Activated CD4-positive, alpha-beta T cell treated with anti-CD3 and anti-CD28 coated beads, Interleukin-2, amount 10 ng/mL, durations not matched to agents 24 days and 14 days (primary cell): ENCODE data around the gene NDRG3. TPM values are rescaled to one million over a fixed set of nuclear protein-coding genes. Genes with fewer than 3 reads are reported as not detected.

Source experiments
- DNase-seq: peaks from one replicate; pipeline ENCODE4 v3.0.0; 2022
- H3K27ac Mint-ChIP-seq: one replicate; pipeline ENCODE4 v1.8.0; 2022; ENCODE audit warnings: mild to moderate bottlenecking, mixed read lengths
- H3K27me3 Mint-ChIP-seq: one replicate; pipeline ENCODE4 v1.8.0; 2022; ENCODE audit warnings: mixed read lengths
- H3K36me3 Mint-ChIP-seq: one replicate; pipeline ENCODE4 v1.8.0; 2022; ENCODE audit warnings: low read depth, mild to moderate bottlenecking, mixed read lengths
- H3K4me1 Mint-ChIP-seq: one replicate; pipeline ENCODE4 v1.8.0; 2021; ENCODE audit warnings: mixed read lengths
- H3K4me3 Mint-ChIP-seq: one replicate; pipeline ENCODE4 v1.8.0; 2022; ENCODE audit warnings: mild to moderate bottlenecking, moderate library complexity, mixed read lengths
- H3K9me3 Mint-ChIP-seq: one replicate; pipeline ENCODE4 v1.8.0; 2021; ENCODE audit warnings: mixed read lengths
- intact Hi-C: fragments of 100-400 bp; cut with micrococcal nuclease; formaldehyde crosslinking; loops from one replicate; pipeline ENCODE4 v1.15.1; 2023
- total RNA-seq: library from RNA; stranded (reverse); gene quantifications from 2 replicates; pipeline ENCODE4 v1.2.3, GENCODE V29; 2022

The NDRG3 gene
- total RNA-seq, 1 donor from 2014 or later = 24.7 TPM

GRCh38 chr20:36666181-36666740 lies 79.6 kb downstream of the NDRG3 start:
- H3K9me3 Mint-ChIP-seq = no peaks in the 10 kb centered on the region
- no peak overlapping the region for H3K27ac Mint-ChIP-seq
- DNase-seq = peak; percentile 62
- H3K4me3 Mint-ChIP-seq = no peak overlapping the region
- H3K27me3 Mint-ChIP-seq = no peaks in the 10 kb centered on the region
- intact Hi-C loops = no loop called here
- peaks cover under 1% of the 10 kb centered on the region for H3K4me1 Mint-ChIP-seq
- peaks cover 19% of the 10 kb centered on the region for H3K36me3 Mint-ChIP-seq

GRCh38 chr20:36663031-36663430 lies 82.9 kb downstream of the NDRG3 start:
- no peak overlapping the region for H3K27ac Mint-ChIP-seq
- intact Hi-C loops = no loop called here
- no peaks in the 10 kb centered on the region for H3K27me3 Mint-ChIP-seq
- peaks cover 16% of the 10 kb centered on the region for H3K4me1 Mint-ChIP-seq
- no peaks in the 10 kb centered on the region for H3K9me3 Mint-ChIP-seq
- DNase-seq = no peak
- H3K4me3 Mint-ChIP-seq = no peak overlapping the region
- peaks cover 19% of the 10 kb centered on the region for H3K36me3 Mint-ChIP-seq

- DNase-seq = peak; percentile 81
- Mint-ChIP-seq H3K9me3 (no peaks in the 10 kb centered on the region), H3K36me3 (peaks cover 17% of the 10 kb centered on the region), H3K27me3 (no peaks in the 10 kb centered on the region), H3K27ac (peak overlapping the region; percentile 52), H3K4me3 (peak overlapping the region; percentile 66), H3K4me1 (peaks cover 25% of the 10 kb centered on the region)
- intact Hi-C loops = no loop called here
Measured at GRCh38 chr20:36658300-36658699, 87.6 kb downstream of the NDRG3 start.

- Mint-ChIP-seq H3K4me1 (peaks cover 25% of the 10 kb centered on the region), H3K9me3 (no peaks in the 10 kb centered on the region), H3K4me3 (no peak overlapping the region), H3K27me3 (no peaks in the 10 kb centered on the region), H3K36me3 (peaks cover 22% of the 10 kb centered on the region), H3K27ac (no peak overlapping the region)
- DNase-seq = no peak
- intact Hi-C loops = no loop called here
Measured at GRCh38 chr20:36656733-36657132, 89.2 kb downstream of the NDRG3 start.

GRCh38 chr20:36655004-36655403 lies 90.9 kb downstream of the NDRG3 start:
- intact Hi-C loops = no loop called here
- peaks cover 18% of the 10 kb centered on the region for H3K4me1 Mint-ChIP-seq
- DNase-seq = no peak

GRCh38 chr20:36654506-36654905 lies 91.4 kb downstream of the NDRG3 start:
- Mint-ChIP-seq H3K9me3 (no peaks in the 10 kb centered on the region), H3K27ac (no peak overlapping the region), H3K27me3 (no peaks in the 10 kb centered on the region), H3K4me1 (peaks cover 18% of the 10 kb centered on the region), H3K4me3 (no peak overlapping the region), H3K36me3 (peaks cover 21% of the 10 kb centered on the region)
- DNase-seq = no peak
- intact Hi-C loops = no loop called here

More at GRCh38 chr20:36655004-36655403, 90.9 kb downstream of the NDRG3 start:
- Mint-ChIP-seq H3K9me3 (no peaks in the 10 kb centered on the region), H3K27me3 (no peaks in the 10 kb centered on the region), H3K27ac (no peak overlapping the region), H3K4me3 (no peak overlapping the region), H3K36me3 (peaks cover 21% of the 10 kb centered on the region)

GRCh38 chr20:36653456-36653855 lies 92.4 kb downstream of the NDRG3 start:
- peaks cover 16% of the 10 kb centered on the region for H3K4me1 Mint-ChIP-seq
- intact Hi-C loops = no loop called here
- H3K9me3 Mint-ChIP-seq = no peaks in the 10 kb centered on the region
- H3K27me3 Mint-ChIP-seq = no peaks in the 10 kb centered on the region
- H3K27ac Mint-ChIP-seq = no peak overlapping the region
- no peak overlapping the region for H3K4me3 Mint-ChIP-seq
- peaks cover 20% of the 10 kb centered on the region for H3K36me3 Mint-ChIP-seq
- no peak for DNase-seq

GRCh38 chr20:36647196-36648121 lies 98.4 kb downstream of the NDRG3 start:
- Mint-ChIP-seq H3K27me3 (no peaks in the 10 kb centered on the region), H3K36me3 (peaks cover 21% of the 10 kb centered on the region), H3K9me3 (no peaks in the 10 kb centered on the region), H3K4me1 (peaks cover 42% of the 10 kb centered on the region), H3K4me3 (no peak overlapping the region), H3K27ac (peak overlapping the region; percentile 76)
- no peak for DNase-seq
- intact Hi-C loops = loop anchor here (10.0 kb wide), 1 partner anchor 77 kb away; no protein-coding TSS in a partner anchor

GRCh38 chr20:36646678-36647077 lies 99.2 kb downstream of the NDRG3 start:
- intact Hi-C loops = loop anchor here (10.0 kb wide), 1 partner anchor 78 kb away; no protein-coding TSS in a partner anchor
- Mint-ChIP-seq H3K4me3 (peak overlapping the region; percentile 98), H3K9me3 (no peaks in the 10 kb centered on the region), H3K27me3 (no peaks in the 10 kb centered on the region), H3K36me3 (peaks cover 23% of the 10 kb centered on the region), H3K4me1 (peaks cover 49% of the 10 kb centered on the region), H3K27ac (peak overlapping the region; percentile 98)
- no peak for DNase-seq

GRCh38 chr20:36645998-36646397 lies 99.9 kb downstream of the NDRG3 start, which contains the start of gene SLA2:
Gene SLA2, minus strand, starts transcription at chr20:36646196. Its CDS starts 4,861 bp downstream, at chr20:36641335.
- Mint-ChIP-seq H3K27ac (peak within 1 kb of the TSS; percentile 98), H3K9me3 (no peaks in the 10 kb centered on the region), H3K4me3 (peak within 1 kb of the TSS; percentile 98), H3K36me3 (peaks cover 27% of the 10 kb centered on the region), H3K4me1 (peaks cover 52% of the 10 kb centered on the region), H3K27me3 (no peaks in the 10 kb centered on the region)
- intact Hi-C loops = loop anchor here (2.0 to 10.0 kb wide), 2 partner anchors 33 to 79 kb away; no protein-coding TSS in a partner anchor
- peak; percentile 91 for DNase-seq

GRCh38 chr20:36645353-36645752 lies 100.5 kb downstream of the NDRG3 start:
- DNase-seq = no peak
- intact Hi-C loops = loop anchor here (2.0 to 10.0 kb wide), 2 partner anchors 33 to 79 kb away; no protein-coding TSS in a partner anchor
- H3K4me1 Mint-ChIP-seq = peaks cover 52% of the 10 kb centered on the region
- H3K27me3 Mint-ChIP-seq = no peaks in the 10 kb centered on the region
- H3K27ac Mint-ChIP-seq = peak overlapping the region; percentile 98
- no peaks in the 10 kb centered on the region for H3K9me3 Mint-ChIP-seq
- peaks cover 31% of the 10 kb centered on the region for H3K36me3 Mint-ChIP-seq
- peak overlapping the region; percentile 98 for H3K4me3 Mint-ChIP-seq

- DNase-seq = no peak
- H3K27ac Mint-ChIP-seq = peak overlapping the region; percentile 98
Measured at GRCh38 chr20:36644706-36645095, 101.2 kb downstream of the NDRG3 start.

GRCh38 chr20:36644032-36644705 lies 101.7 kb downstream of the NDRG3 start:
- Mint-ChIP-seq H3K9me3 (no peaks in the 10 kb centered on the region), H3K27ac (peak overlapping the region; percentile 98), H3K4me1 (peaks cover 50% of the 10 kb centered on the region), H3K4me3 (peak overlapping the region; percentile 98), H3K27me3 (no peaks in the 10 kb centered on the region), H3K36me3 (peaks cover 39% of the 10 kb centered on the region)
- intact Hi-C loops = loop anchor here (1.0 to 10.0 kb wide), 3 partner anchors 31 to 81 kb away; partner anchors contain the start of gene RAB5IF
- peak; percentile 87 for DNase-seq

More at GRCh38 chr20:36644706-36645095, 101.2 kb downstream of the NDRG3 start:
- H3K4me3 Mint-ChIP-seq = peak overlapping the region; percentile 98
- H3K36me3 Mint-ChIP-seq = peaks cover 36% of the 10 kb centered on the region
- intact Hi-C loops = loop anchor here (1.0 to 10.0 kb wide), 3 partner anchors 32 to 80 kb away; partner anchors contain the start of gene RAB5IF
- H3K4me1 Mint-ChIP-seq = peaks cover 52% of the 10 kb centered on the region
- no peaks in the 10 kb centered on the region for H3K27me3 Mint-ChIP-seq
- H3K9me3 Mint-ChIP-seq = no peaks in the 10 kb centered on the region
